GM10266 (cell line): Measurements from ENCODE around the gene SAE1.

Experiments
- DNase-seq: peaks from one replicate; pipeline ENCODE4 v3.0.0; 2012; ENCODE audit errors: extremely low spot score
- TF ChIP-seq, protein P1 (sequence below): IDR thresholded peaks from 2 replicates; pipeline ENCODE4 v1.5.1; 2012; ENCODE audit warnings: mild to moderate bottlenecking, low read depth; ENCODE audit not compliant: control insufficient read depth, insufficient read depth; ENCODE audit errors: missing control alignments

SAE1 gene

DNA sequence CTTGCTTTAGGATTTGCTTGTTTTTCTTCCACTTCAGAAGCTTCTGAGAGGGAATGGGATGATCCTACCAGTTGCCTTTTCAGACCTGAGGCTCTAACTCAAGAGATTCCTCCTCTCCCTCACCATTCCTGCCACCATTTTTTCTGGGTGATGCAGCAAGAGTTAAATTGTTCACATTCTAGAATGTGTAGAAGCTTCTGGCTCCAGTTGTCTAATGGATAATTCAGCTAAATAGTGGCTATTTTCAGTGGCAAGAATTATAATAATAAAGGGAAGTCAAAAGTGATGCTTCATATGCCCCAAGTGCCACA lies 79.5 kb downstream of the SAE1 start:
- no peak for DNase-seq
- TF ChIP-seq, protein P1, sequence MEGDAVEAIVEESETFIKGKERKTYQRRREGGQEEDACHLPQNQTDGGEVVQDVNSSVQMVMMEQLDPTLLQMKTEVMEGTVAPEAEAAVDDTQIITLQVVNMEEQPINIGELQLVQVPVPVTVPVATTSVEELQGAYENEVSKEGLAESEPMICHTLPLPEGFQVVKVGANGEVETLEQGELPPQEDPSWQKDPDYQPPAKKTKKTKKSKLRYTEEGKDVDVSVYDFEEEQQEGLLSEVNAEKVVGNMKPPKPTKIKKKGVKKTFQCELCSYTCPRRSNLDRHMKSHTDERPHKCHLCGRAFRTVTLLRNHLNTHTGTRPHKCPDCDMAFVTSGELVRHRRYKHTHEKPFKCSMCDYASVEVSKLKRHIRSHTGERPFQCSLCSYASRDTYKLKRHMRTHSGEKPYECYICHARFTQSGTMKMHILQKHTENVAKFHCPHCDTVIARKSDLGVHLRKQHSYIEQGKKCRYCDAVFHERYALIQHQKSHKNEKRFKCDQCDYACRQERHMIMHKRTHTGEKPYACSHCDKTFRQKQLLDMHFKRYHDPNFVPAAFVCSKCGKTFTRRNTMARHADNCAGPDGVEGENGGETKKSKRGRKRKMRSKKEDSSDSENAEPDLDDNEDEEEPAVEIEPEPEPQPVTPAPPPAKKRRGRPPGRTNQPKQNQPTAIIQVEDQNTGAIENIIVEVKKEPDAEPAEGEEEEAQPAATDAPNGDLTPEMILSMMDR = no peak

DNA sequence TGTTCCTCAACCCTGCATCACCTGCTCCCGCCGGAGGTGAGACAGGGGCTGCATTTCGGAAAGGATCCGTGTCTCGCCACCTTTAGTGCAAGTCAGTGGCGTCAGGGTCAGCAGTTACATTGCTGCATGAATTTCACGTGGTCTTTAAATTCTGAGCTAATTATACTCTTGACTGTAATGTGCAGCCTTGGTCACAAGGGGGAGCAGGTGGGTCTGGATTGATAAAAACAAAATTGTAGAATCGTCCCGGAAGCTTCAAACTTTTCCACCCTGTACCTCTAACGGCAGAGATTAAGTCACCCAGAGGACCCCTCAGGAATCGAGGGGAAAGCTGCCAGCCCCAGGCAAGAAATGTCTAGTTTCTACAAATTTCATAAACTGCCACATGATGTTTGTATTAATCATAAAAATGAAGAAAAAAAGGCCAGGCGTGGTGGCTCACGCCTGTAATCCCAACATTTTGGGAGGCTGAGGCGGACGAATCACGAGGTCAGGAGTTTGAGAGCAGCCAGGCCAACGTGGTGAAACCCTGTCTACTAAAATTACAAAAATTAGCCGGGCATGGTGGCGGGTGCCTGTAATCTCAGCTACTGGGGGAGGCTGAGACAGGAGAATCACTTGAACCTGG lies 80.2 kb downstream of the SAE1 start:
- peak; percentile 75 for DNase-seq
- TF ChIP-seq, protein P1 = peak; percentile 82

DNA sequence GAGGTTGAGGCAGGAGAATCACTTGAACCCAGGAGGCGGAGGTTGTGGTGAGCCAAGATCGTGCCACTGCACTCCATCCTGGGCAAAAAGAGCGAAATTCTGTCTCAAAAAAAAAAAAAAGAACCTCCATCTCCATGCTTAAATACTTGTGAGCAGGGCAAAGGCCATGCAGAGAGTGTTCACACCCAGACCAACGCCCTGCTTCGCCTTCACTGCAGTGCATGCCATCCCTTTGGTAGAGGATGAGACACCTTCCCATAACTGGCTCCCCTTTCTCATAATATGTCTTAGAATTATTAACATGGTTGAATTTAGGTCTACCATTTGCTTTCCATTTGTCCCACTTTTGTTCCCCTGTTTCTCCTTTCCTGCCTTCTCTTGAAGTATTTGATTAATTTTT lies 84.9 kb downstream of the SAE1 start:
- TF ChIP-seq, protein P1 = no peak
- no peak for DNase-seq

DNA sequence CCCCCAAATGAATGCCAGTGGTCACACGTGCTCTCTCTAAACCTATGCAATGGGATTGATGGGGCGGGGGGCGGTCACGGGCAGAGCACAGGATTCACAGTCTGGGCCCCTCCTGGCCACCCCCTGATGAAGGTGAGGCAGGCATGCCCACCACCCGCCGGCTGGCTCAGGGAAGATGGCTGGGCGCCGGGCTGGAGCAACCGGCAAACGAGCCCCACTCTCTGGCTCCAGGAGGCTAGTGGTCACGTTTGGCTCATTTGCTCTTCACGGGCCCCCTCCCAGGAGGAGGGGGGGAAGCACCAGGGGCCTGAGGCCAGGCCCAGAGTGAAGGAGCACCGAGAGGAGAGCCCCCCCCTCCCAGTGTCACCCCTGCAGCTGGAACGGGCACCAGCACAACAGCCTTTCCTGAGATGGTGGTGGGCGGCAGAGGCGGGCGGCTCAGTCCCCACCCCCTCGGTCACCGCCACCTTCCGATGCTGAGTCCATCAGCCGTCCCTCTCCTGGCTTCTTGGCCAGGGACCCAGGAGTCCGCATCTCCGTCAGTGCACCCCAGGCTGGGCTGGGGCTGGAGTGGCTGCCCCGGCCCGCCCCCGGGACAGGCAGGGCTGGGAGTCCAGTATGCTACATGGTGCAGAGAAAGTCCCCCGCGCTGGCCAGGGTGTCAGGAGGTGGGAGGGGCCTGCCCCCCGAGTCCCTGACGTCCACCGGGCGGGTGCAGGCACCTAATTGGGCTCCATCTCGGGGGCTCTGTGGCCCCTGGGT lies 90.6 kb downstream of the SAE1 start:
- DNase-seq = no peak
- TF ChIP-seq, protein P1 = no peak

DNA sequence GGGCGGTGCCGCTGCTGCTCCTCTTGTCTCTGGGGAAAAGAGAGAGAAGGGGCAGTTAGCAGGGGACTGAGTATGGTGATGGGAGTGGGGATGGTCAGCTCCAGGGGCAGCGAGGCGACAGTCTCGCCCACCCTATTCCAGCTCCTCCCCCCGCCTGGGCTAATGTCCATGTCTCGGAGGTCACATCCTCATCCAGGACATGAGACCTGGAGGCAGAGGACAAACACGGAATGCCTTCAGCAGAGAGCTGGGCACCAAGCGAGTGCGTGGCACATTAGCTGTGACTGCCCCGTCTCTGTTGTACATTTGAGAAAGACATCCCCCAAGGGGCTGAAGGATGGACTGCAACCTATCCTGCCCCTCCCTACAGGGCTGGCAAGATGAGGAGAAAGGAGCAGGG lies 91.3 kb downstream of the SAE1 start:
- no peak for DNase-seq
- TF ChIP-seq, protein P1 = no peak

DNA sequence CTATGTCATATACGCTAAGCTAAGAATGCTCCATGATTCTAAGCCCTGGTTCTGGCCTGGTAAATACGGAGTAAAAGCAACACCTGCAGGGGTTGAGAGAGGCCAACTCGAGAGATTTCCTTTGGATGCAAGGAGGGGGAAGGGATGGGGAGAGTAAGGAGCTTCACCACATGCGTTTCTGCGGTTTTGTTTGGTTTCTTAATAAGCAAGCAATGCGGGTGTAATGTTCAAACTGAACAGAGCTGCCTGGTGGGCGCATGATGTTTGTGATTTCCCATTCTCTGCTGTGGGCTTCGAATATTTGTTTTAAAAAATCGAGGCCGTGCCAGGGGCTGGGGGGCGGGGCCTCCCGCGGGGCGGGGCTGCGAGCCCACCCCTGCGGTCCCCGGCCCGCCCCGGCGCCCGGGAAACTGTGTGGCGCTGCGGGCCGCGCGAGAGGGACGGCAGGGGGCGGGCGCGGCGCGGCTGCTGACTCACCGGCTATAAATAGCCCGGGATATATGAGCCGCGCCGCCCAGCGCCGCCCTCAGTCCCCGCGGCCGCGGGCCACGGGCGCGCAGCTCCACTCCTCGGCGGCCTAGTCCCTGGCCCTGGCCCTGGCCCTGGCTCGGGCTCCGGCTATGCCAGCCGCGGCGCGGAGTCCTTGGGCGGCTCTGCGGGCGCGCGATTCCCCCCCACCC lies 95.3 kb downstream of the SAE1 start:
- TF ChIP-seq, protein P1 = peak; percentile 35
- DNase-seq = peak; percentile 99
